Fibroblast of lung (primary cell): Measurements from ENCODE around the gene LINC00305.

Experiments
- EZH2 ChIP-seq: IDR thresholded peaks from 2 replicates; pipeline ENCODE4 v1.5.1; 2012; ENCODE audit warnings: low read length, control low read depth, mild to moderate bottlenecking; ENCODE audit errors: missing control alignments
- TF ChIP-seq, protein P1 (sequence below), 2 donors: IDR thresholded peaks in 1 of 2; conservative IDR thresholded peaks in 1 of 2; 1 replicate in 1 of 2; 2 replicates in 1 of 2; pipeline ENCODE4 v1.5.1; 2011 to 2012; ENCODE audit warnings: low read length in 2 of 2, control low read depth in 1 of 2, inconsistent platforms in 1 of 2, low read depth in 1 of 2, mild to moderate bottlenecking in 1 of 2

GRCh38 chr18:64042728-64043358 lies 106.0 kb downstream of the LINC00305 start:
- TF ChIP-seq, protein P1, sequence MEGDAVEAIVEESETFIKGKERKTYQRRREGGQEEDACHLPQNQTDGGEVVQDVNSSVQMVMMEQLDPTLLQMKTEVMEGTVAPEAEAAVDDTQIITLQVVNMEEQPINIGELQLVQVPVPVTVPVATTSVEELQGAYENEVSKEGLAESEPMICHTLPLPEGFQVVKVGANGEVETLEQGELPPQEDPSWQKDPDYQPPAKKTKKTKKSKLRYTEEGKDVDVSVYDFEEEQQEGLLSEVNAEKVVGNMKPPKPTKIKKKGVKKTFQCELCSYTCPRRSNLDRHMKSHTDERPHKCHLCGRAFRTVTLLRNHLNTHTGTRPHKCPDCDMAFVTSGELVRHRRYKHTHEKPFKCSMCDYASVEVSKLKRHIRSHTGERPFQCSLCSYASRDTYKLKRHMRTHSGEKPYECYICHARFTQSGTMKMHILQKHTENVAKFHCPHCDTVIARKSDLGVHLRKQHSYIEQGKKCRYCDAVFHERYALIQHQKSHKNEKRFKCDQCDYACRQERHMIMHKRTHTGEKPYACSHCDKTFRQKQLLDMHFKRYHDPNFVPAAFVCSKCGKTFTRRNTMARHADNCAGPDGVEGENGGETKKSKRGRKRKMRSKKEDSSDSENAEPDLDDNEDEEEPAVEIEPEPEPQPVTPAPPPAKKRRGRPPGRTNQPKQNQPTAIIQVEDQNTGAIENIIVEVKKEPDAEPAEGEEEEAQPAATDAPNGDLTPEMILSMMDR (conservative IDR thresholded peaks at IDR 0.05 in 1 of 2, IDR thresholded peaks at IDR 0.05 in 1 of 2; ENCODE audit: low read depth in 1 of 2, low read length in 2 of 2) = no peak
- no peak for TF ChIP-seq EZH2
